GM12878 (cell line): ENCODE results near the gene SERINC1. TPM values are rescaled to one million over a fixed set of nuclear protein-coding genes. Genes with fewer than 3 reads are reported as not detected.

Experiments
- ATAC-seq: fragments of 200-7000 bp; cut with Tn5 transposase; 3 replicates; pipeline ENCODE4 v1.9.1; 2020; ENCODE audit warnings: mild to moderate bottlenecking, moderate library complexity
- BruUV-seq: library from RNA; stranded (reverse); fragments of 400-500 nt; replicated peaks from 2 replicates; lab custom pipeline; 2021; lab: Mats Ljungman, UMichigan
- CTCF ChIA-PET: fragments of 300-600 bp; sonication (Branson Sonifier 250); formaldehyde crosslinking; extraction: SDS; loops from one replicate; lab custom pipeline; 2021; ENCODE audit warnings: inconsistent platforms; lab: Yijun Ruan, JAX
- POLR2A ChIA-PET: fragments of 350-600 bp; formaldehyde crosslinking; extraction: SDS; loops from one replicate; lab custom pipeline; 2021; ENCODE audit warnings: inconsistent platforms; lab: Charles Lee
- RAD21 ChIA-PET: fragments of 300-600 bp; sonication (Branson Sonifier 250); formaldehyde crosslinking; loops from one replicate; lab custom pipeline; 2023; ENCODE audit warnings: antibody characterized with exemption; ENCODE audit not compliant: unreplicated experiment; lab: Charles Lee
- SMC1A ChIA-PET: fragments of 300-600 bp; sonication (Branson Sonifier 250); formaldehyde crosslinking; loops from one replicate; lab custom pipeline; 2023; ENCODE audit not compliant: unreplicated experiment, uncharacterized antibody; lab: Charles Lee
- DNase-seq: peaks from one replicate; pipeline ENCODE4 v3.0.0-alpha.2; 2011; ENCODE audit warnings: low read depth, low spot score
- FAIRE-seq: peaks from 3 replicates; lab custom pipeline; 2011; peaks lifted over from hg19 to GRCh38; lab: Jason Lieb, UNC
- H2AFZ ChIP-seq: 2 replicates; pipeline ENCODE4 v1.6.0; 2011; ENCODE audit warnings: low read depth, low read length, control low read depth; ENCODE audit not compliant: control insufficient read depth
- H3K27ac ChIP-seq: 2 replicates; pipeline ENCODE4 v1.5.1; 2011; ENCODE audit warnings: control low read depth; ENCODE audit not compliant: control insufficient read depth, insufficient read depth
- H3K27me3 ChIP-seq, 2 experiments: replicated peaks in 1 of 2; 2 replicates each; pipeline versions ENCODE4 v1.6.0 to v1.6.1; 2011; ENCODE audit warnings: low read length in 1 of 2; ENCODE audit not compliant: control insufficient read depth in 2 of 2, insufficient read depth in 2 of 2
- H3K36me3 ChIP-seq, 2 experiments: 2 replicates each; pipeline ENCODE4 v1.5.1; 2011; ENCODE audit warnings: low read length in 1 of 2; ENCODE audit not compliant: control insufficient read depth in 2 of 2, insufficient read depth in 2 of 2
- H3K4me1 ChIP-seq: 2 replicates; pipeline ENCODE4 v1.6.1; 2011; ENCODE audit warnings: mild to moderate bottlenecking, low read length, moderate library complexity, mixed read lengths; ENCODE audit not compliant: control insufficient read depth, insufficient read depth
- H3K4me2 ChIP-seq: 2 replicates; pipeline ENCODE4 v1.6.0; 2011; ENCODE audit warnings: control low read depth; ENCODE audit not compliant: control insufficient read depth, insufficient read depth
- H3K4me3 ChIP-seq: fragments of 200-600 bp; sonication (generic); 2 replicates; pipeline ENCODE4 v1.5.1; 2016
- H3K79me2 ChIP-seq: 2 replicates; pipeline ENCODE4 v1.6.0; 2011; ENCODE audit warnings: low read length; ENCODE audit not compliant: control insufficient read depth, insufficient read depth
- H3K9ac ChIP-seq: 2 replicates; pipeline ENCODE4 v1.8.0; 2011; ENCODE audit warnings: low read length, control low read depth, mixed read lengths; ENCODE audit not compliant: control insufficient read depth, insufficient read depth
- H3K9me3 ChIP-seq: replicated peaks from 3 replicates; pipeline ENCODE4 v1.5.1; 2011; ENCODE audit warnings: mild to moderate bottlenecking, low read length; ENCODE audit not compliant: control insufficient read depth, insufficient read depth
- H4K20me1 ChIP-seq: 2 replicates; pipeline ENCODE4 v1.6.0; 2011; ENCODE audit not compliant: control insufficient read depth, insufficient read depth
- ATF2 ChIP-seq: IDR thresholded peaks from 2 replicates; pipeline ENCODE4 v1.6.1; 2012; ENCODE audit warnings: low read length, inconsistent platforms
- JUNB ChIP-seq: IDR thresholded peaks from 2 replicates; pipeline ENCODE4 v1.6.1; 2016; ENCODE audit warnings: antibody characterized with exemption, mild to moderate bottlenecking
- NFIC ChIP-seq: IDR thresholded peaks from 2 replicates; pipeline ENCODE4 v1.6.1; 2012; ENCODE audit warnings: low read depth, mild to moderate bottlenecking, inconsistent platforms, low read length, moderate library complexity
- POLR2AphosphoS2 ChIP-seq: IDR thresholded peaks from 2 replicates; pipeline ENCODE4 v1.6.1; 2011; ENCODE audit warnings: low read depth, mild to moderate bottlenecking, low read length, improper control_type of control experiment, moderate library complexity
- RUNX3 ChIP-seq: IDR thresholded peaks from 2 replicates; pipeline ENCODE4 v1.6.1; 2012; ENCODE audit warnings: low read length, inconsistent platforms
- ZNF207 ChIP-seq: fragments of 450-650 bp; IDR thresholded peaks from 2 replicates; pipeline ENCODE4 v1.6.1; 2014; ENCODE audit warnings: antibody characterized with exemption, mild to moderate bottlenecking, borderline replicate concordance
- WGBS: methylation state at CpG from one replicate; pipeline ENCODE4 v1.1.6; 2016; ENCODE audit warnings: low lambda C conversion rate; ENCODE audit not compliant: insufficient replicate concordance, insufficient coverage; ENCODE audit errors: missing lambda C conversion rate; 5-methylcytosine and 5-hydroxymethylcytosine counted together
- in situ Hi-C: fragments of 300-500 bp; cut with MboI; formaldehyde crosslinking; loops from 9 replicates; pipeline ENCODE4 v1.14.3; 2018; ENCODE audit warnings: mixed read lengths
- intact Hi-C: fragments of 100-400 bp; cut with micrococcal nuclease; formaldehyde crosslinking; loops from one replicate; pipeline ENCODE4 v1.14.2; 2022; ENCODE audit not compliant: unreplicated experiment
- polyA plus RNA-seq, 11 experiments: library from polyadenylated mRNA; depleted of rRNA in 4 of 11; unstranded in 6 of 11; stranded (reverse) in 5 of 11; fragments of >200 nt; fragmentation: Nextera tagmentation in 4 of 11; fragmentation: Illumina TruSeq in 1 of 11; extraction: Ambion mirVana in 4 of 11; extraction: Trizol in 1 of 11; gene quantifications; 1 replicate in 1 of 11; 2 replicates in 10 of 11; pipeline versions ENCODE4 v1.2.1 to v1.2.3, GENCODE V29; 2011 to 2016; ENCODE audit warnings: inconsistent platforms in 2 of 11, missing spikeins in 2 of 11, low read depth in 1 of 11
- total RNA-seq, 4 experiments: library from RNA; depleted of rRNA in 3 of 4; stranded (reverse); fragments of >200 nt in 3 of 4; fragmentation: Illumina TruSeq in 1 of 4; extraction: Trizol in 1 of 4; gene quantifications; 2 replicates each; pipeline versions ENCODE4 v1.2.1 to v1.2.3, GENCODE V29; 2013 to 2021
- TF ChIP-seq, protein P1 (sequence below): IDR thresholded peaks from 2 replicates; pipeline ENCODE4 v1.6.1; 2012; ENCODE audit warnings: low read depth, low read length, improper control_type of control experiment
- TF ChIP-seq, protein P2 (sequence below): fragments of 450-650 bp; formaldehyde crosslinking; IDR thresholded peaks from 2 replicates; pipeline ENCODE4 v1.4.0; 2022; ENCODE audit warnings: mild to moderate bottlenecking, moderate library complexity

The SERINC1 gene
- total and polyA plus RNA-seq, 10 of the 15 experiments (the other 5 are each of a cell fraction or from before 2014, with no cell fraction given) = 18.5 to 45.7 (median 31.1) TPM

DNA sequence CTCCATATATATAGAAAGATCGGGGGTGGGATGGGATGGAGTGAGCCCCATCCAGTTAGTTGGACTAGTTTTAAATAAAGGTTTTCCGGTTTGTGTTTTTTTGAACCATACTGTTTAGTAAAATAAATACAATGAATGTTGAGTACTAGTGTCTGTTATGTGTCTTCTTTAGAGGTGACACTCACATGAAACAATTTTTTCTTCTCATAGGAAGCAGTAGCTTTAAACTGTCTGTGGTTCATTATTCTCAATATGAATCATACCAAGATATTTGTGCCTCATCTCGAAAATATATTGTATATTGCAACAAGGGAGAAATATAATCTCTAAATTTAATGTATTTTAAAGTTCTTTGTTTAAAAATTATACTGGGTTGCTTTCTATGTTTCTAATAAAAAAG, 38.8 kb downstream of the SERINC1 start:
- H3K4me2 ChIP-seq = no peak overlapping the region
- TF ChIP-seq POLR2AphosphoS2 = no peak
- peak; percentile 87 for TF ChIP-seq JUNB
- TF ChIP-seq NFIC = peak; percentile 68; the same call in 1 of the 2 replicates
- TF ChIP-seq ZNF207 = no peak
- peak; percentile 82 for TF ChIP-seq RUNX3
- TF ChIP-seq, protein P1, sequence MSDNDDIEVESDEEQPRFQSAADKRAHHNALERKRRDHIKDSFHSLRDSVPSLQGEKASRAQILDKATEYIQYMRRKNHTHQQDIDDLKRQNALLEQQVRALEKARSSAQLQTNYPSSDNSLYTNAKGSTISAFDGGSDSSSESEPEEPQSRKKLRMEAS = no peak
- TF ChIP-seq, protein P2, sequence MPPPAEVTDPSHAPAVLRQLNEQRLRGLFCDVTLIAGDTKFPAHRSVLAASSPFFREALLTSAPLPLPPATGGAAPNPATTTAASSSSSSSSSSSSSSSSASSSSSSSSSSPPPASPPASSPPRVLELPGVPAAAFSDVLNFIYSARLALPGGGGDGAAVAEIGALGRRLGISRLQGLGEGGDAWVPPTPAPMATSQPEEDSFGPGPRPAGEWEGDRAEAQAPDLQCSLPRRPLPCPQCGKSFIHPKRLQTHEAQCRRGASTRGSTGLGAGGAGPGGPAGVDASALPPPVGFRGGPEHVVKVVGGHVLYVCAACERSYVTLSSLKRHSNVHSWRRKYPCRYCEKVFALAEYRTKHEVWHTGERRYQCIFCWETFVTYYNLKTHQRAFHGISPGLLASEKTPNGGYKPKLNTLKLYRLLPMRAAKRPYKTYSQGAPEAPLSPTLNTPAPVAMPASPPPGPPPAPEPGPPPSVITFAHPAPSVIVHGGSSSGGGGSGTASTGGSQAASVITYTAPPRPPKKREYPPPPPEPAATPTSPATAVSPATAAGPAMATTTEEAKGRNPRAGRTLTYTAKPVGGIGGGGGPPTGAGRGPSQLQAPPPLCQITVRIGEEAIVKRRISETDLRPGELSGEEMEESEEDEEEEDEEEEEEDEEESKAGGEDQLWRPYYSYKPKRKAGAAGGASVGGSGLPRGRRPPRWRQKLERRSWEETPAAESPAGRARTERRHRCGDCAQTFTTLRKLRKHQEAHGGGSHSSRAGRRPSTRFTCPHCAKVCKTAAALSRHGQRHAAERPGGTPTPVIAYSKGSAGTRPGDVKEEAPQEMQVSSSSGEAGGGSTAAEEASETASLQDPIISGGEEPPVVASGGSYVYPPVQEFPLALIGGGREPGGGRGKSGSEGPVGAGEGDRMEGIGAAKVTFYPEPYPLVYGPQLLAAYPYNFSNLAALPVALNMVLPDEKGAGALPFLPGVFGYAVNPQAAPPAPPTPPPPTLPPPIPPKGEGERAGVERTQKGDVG (CRISPR knock-in tag) = no peak
- 0 out of 2 replicates have a peak, but pooled peaks have one; percentile 30 for TF ChIP-seq ATF2
- ChIA-PET SMC1A (interaction anchor here (1.2 to 1.7 kb wide), 3 partner anchors 10 to 55 kb away, joined by 3 to 4 read pairs (median 3); no protein-coding TSS in a partner anchor), RAD21 (no interaction called here), POLR2A (interaction anchor here (0.6 kb wide), 1 partner anchor 27 kb away, joined by 3 read pairs; no protein-coding TSS in a partner anchor), CTCF (no interaction called here)
- H3K4me1 ChIP-seq = no peaks in the 10 kb centered on the region
- in situ Hi-C loops = no loop called here
- no peaks in the 10 kb centered on the region; the same call in 2 of the 3 replicates for H3K9me3 ChIP-seq
- H3K36me3 ChIP-seq = peaks cover 3 to 28% of the 10 kb centered on the region in 2 experiments; a peak in 3 of 4 replicates
- intact Hi-C loops = no loop called here
- FAIRE-seq = no peak
- no peak overlapping the region for H2AFZ ChIP-seq
- no TSS peak for BruUV-seq
- H3K4me3 ChIP-seq = no peak overlapping the region
- H3K9ac ChIP-seq = no peak overlapping the region
- no peaks in the 10 kb centered on the region for H4K20me1 ChIP-seq
- WGBS = 29% methylated on average over 3 of the region's 3 CpGs
- no peaks in the 10 kb centered on the region for H3K27me3 ChIP-seq
- ATAC-seq = peak; percentile 51
- DNase-seq = no peak
- H3K79me2 ChIP-seq = no peaks in the 10 kb centered on the region
- H3K27ac ChIP-seq = no peak overlapping the region
